Fibroblast of villous mesenchyme (primary cell): Measurements from ENCODE around the gene PDHX. TPM values are rescaled to one million over a fixed set of nuclear protein-coding genes. Genes with fewer than 3 reads are reported as not detected.
A peak's percentile ranks its signal among the peaks of the same experiment; 100 is the strongest.
"Not testable (repeated sequence)": the region's sequence is repeated elsewhere in the genome, so short reads cannot be mapped to it uniquely, and the experiment has no call there.

Experiments used
- DNase-seq: peaks from one replicate; pipeline ENCODE4 v3.0.0-alpha.2; 2010; ENCODE audit warnings: low read depth
- H3K4me3 ChIP-seq: 2 replicates; pipeline ENCODE4 v1.5.1; 2011; ENCODE audit warnings: low read depth, mild to moderate bottlenecking, low read length
- CTCF ChIP-seq: IDR thresholded peaks from 2 replicates; pipeline ENCODE4 v1.5.1; 2012; ENCODE audit warnings: low read depth, mild to moderate bottlenecking, low read length; ENCODE audit not compliant: insufficient read depth
- total RNA-seq: library from RNA; depleted of rRNA; stranded (reverse); fragments of >200 nt; gene quantifications from 2 replicates; pipeline ENCODE4 v1.2.3, GENCODE V29; 2012

Gene PDHX
- total RNA-seq, 1 donor, result 66.9 TPM

- no peak for TF ChIP-seq CTCF
- no peak overlapping the region for H3K4me3 ChIP-seq
- DNase-seq, result no peak
Measured at GRCh38 chr11:34886609-34887008, 29.8 kb upstream of the PDHX start.

- no peak for TF ChIP-seq CTCF
- no peak overlapping the region for H3K4me3 ChIP-seq
- no peak for DNase-seq
Measured at GRCh38 chr11:34887260-34887659, 29.2 kb upstream of the PDHX start.

- DNase-seq, result no peak
- H3K4me3 ChIP-seq, result no peak overlapping the region
- peak; percentile 42 for TF ChIP-seq CTCF
Measured at GRCh38 chr11:34890089-34890488, 26.3 kb upstream of the PDHX start.

GRCh38 chr11:34890812-34891211 is 25.6 kb upstream of the PDHX start:
- DNase-seq, result peak; percentile 66
- no peak overlapping the region for H3K4me3 ChIP-seq
- TF ChIP-seq CTCF, result peak; percentile 53

GRCh38 chr11:34891611-34892010 is 24.8 kb upstream of the PDHX start:
- DNase-seq, result no peak

GRCh38 chr11:34893416-34893815 is 23.0 kb upstream of the PDHX start:
- DNase-seq, result no peak
- TF ChIP-seq CTCF, result no peak
- no peak overlapping the region for H3K4me3 ChIP-seq

More at GRCh38 chr11:34891611-34892010, 24.8 kb upstream of the PDHX start:
- TF ChIP-seq CTCF, result no peak
- no peak overlapping the region for H3K4me3 ChIP-seq

- DNase-seq, H3K4me3 ChIP-seq: not testable (repeated sequence)
Measured at GRCh38 chr11:34896191-34896590, 20.2 kb upstream of the PDHX start.
